ENCODE data around the gene DGKA.
"Not testable (repeated sequence)": the region's sequence is repeated elsewhere in the genome, so short reads cannot be mapped to it uniquely, and the experiment has no call there.

DGKA gene

GRCh38 chr12:55930771-55931316 lies at the start of gene DGKA:
DGKA (plus strand) TSS chr12:55931162; CDS start chr12:55936504, 5,342 bp downstream.
- peak; percentile 78 to 80 (median 79) for DNase-seq (ENCODE audit: low read depth in 2 of 3, low spot score in 1 of 3)

DNA sequence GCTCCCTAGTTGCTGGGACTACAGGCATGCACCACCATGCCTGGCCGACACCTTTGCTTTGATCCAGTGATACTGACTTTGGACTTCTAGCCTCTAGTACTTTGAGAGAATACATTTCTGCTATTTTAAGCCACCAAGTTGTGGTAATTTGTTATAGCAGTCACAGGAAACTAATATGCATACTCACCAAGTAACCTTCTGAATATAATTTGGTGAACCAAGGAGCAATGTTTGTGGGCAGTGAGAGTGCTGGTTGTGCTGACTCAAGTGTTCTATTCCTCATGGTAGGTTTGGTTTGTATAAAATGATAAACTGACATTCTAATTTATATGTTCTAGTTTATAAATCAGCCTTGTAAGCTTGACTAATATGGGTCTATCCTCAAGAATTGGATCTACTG lies 45.8 kb upstream of the DGKA start:
- DNase-seq (ENCODE audit: low read depth in 2 of 3, low spot score in 1 of 3): no peak

DNA sequence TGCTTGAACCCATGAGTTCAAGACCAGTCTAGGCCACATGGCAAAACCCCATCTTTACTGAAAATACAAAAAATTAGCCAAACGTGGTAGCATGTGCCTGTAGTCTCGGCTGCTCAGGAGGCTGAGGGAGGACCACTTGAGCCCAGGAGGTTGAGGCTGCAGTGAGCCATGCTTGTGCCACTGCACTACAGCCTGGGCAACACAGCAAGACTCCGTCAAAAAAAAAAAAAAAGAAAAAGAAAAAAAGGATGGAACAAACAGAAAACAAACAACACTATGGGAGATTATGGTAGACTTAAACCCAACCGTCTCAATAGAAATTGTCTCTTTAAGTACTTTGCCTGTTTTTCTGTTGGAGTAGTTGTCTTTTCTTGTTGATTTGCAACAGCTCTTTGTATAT lies 39.7 kb upstream of the DGKA start:
- DNase-seq (ENCODE audit: low read depth in 2 of 3, low spot score in 1 of 3): no peak

DNA sequence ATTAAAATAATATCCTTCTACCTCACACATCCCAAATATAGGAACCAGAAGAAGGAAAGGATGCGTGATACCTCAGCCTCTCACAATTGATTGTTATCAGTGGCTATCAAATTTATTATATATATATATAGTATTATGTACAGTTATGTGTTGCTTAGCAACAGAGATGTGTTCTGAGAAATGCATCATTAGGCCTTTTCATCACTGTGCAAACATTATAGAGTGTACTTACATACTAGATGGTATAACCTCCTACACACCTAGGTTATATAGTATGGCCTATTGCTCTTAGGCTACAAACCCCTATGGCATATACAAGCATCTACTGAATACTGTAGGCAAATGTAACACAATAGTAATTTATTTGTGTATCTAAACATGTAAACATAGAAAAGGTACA lies 37.2 kb upstream of the DGKA start:
- DNase-seq (ENCODE audit: low read depth in 2 of 3, low spot score in 1 of 3): no peak

GRCh38 chr12:55899082-55899481 lies 31.9 kb upstream of the DGKA start:
- peak; percentile 12 to 46 (median 28) for DNase-seq (ENCODE audit: low read depth in 2 of 3, low spot score in 1 of 3)

- no peak for DNase-seq (ENCODE audit: low read depth in 2 of 3, low spot score in 1 of 3)
Measured at GRCh38 chr12:55901881-55902490, 29.0 kb upstream of the DGKA start.

- no peak for DNase-seq (ENCODE audit: low read depth in 2 of 3, low spot score in 1 of 3)
Measured at GRCh38 chr12:55906056-55906455, 24.9 kb upstream of the DGKA start.

DNA sequence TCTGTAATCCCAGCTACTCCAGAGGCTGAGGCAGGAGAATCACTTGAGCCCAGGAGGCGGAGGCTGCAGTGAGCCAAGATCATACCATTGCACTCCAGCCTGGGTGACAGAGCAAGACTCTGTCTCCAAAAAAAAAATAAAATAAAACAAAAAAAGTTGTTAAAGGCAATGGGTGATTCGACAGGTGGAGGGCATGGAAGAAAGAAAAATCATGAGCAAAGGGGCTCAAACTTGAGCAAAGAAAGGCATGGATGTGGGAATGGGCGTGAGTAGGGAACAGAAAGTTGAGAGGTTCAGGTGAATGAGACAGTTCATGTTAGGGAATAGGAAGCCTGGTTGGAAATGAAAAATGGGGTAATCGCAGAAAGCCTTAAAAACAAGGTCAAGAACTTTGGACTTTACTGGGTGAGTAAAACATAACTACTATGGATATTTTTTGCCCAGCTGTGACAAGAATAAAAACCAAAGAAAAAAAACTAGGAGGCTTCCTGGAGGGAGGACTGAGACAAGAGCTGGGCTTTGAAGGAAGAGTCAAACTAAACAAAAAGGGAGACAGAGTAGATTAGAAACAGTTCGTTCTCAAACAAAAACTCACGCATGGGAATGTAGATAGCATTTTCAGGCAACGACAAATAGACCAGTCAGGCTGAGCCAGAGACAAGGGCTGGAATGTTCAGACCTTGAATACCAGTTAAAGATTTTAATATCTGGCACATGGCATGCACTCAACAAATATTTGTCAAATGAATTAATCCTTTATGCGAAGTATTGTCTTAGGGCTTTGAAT lies 22.0 kb upstream of the DGKA start:
- DNase-seq (ENCODE audit: low read depth in 2 of 3, low spot score in 1 of 3): no peak

DNA sequence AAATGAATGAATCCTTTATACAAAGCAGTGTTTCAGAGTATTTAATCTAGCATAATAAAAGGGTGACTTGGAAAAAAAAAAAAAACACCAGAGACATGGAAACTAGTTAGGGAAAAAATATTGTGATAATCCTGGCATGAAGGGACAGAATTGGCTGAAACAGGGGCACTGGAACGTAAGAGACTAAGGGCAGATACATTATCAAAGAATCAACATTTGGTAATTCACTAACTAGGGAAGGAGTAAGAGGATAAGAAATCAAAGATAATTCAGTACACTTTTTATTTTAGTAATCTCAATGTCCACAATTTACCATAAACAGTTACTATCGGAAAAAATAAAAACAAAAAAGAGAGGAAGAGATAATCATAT lies 21.5 kb upstream of the DGKA start:
- no peak for DNase-seq (ENCODE audit: low read depth in 2 of 3, low spot score in 1 of 3)

- DNase-seq (ENCODE audit: low read depth in 2 of 3, low spot score in 1 of 3): no peak
Measured at GRCh38 chr12:55912908-55913307, 18.1 kb upstream of the DGKA start.

DNA sequence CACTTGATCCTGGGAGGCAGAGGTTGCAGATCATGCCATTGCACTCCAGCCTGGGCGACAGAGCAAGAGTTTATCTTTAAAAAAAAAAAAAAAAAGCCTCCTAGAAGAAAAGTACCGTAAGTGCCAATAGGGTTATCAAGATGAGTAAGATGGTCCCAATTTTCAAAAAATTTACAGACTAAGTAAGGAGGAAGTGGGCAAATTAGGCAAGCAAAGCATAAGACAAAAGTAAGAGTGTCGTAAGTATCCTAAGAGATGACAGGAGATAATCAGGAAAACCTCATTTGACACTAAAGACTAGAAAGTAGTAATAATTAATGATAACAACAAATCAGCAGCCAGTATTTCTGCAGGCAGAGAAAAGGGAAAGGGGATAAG lies 15.5 kb upstream of the DGKA start:
- no peak for DNase-seq (ENCODE audit: low read depth in 2 of 3, low spot score in 1 of 3)

DNA sequence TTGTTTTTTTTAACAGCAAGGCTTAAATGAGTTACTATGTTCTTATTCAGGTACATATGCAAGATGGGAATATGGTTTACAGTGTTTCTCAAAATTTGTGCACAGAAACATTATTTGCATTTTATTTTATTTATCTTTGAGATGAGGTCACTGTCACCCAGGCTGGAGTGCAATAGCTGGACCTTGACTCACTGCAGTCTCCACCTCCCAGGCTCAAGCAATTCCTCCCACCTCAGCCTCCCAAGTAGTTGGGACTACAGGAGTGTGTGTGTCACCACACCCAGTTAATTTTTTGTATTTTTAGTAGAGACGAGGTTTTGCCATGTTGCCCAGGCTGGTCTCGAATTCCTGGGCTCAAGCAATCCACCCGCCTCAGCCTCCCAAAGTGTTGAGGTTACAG lies 11.9 kb upstream of the DGKA start:
- not testable (repeated sequence) for DNase-seq (ENCODE audit: low read depth in 2 of 3, low spot score in 1 of 3)

DNA sequence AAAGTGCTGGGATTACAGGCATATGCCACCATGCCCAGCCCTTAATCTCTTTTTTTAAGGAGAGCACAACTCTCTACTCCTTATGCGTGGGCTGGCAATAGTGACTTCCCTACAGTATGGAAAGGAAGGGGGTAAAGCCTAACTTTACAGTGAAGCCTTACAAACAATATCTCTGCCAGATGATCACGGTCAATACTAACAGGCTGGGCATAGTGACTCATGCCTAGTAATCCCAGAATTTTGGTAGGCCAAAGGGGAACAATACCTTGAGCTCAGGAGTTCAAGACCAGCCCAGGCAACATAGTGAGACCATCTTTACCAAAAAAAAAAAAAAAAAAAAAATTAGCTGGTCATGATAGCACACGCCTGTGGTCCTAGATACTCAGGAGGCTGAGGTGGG lies 8.8 kb upstream of the DGKA start:
- no peak for DNase-seq (ENCODE audit: low read depth in 2 of 3, low spot score in 1 of 3)

- DNase-seq (ENCODE audit: low read depth in 2 of 3, low spot score in 1 of 3): not testable (repeated sequence)
Measured at GRCh38 chr12:55923648-55924047, 7.3 kb upstream of the DGKA start.

- no peak for DNase-seq (ENCODE audit: low read depth in 2 of 3, low spot score in 1 of 3)
Measured at GRCh38 chr12:55925371-55925770, 5.6 kb upstream of the DGKA start.

- no peak for DNase-seq (ENCODE audit: low read depth in 2 of 3, low spot score in 1 of 3)
Measured at GRCh38 chr12:55925870-55926737, 4.9 kb upstream of the DGKA start.

DNA sequence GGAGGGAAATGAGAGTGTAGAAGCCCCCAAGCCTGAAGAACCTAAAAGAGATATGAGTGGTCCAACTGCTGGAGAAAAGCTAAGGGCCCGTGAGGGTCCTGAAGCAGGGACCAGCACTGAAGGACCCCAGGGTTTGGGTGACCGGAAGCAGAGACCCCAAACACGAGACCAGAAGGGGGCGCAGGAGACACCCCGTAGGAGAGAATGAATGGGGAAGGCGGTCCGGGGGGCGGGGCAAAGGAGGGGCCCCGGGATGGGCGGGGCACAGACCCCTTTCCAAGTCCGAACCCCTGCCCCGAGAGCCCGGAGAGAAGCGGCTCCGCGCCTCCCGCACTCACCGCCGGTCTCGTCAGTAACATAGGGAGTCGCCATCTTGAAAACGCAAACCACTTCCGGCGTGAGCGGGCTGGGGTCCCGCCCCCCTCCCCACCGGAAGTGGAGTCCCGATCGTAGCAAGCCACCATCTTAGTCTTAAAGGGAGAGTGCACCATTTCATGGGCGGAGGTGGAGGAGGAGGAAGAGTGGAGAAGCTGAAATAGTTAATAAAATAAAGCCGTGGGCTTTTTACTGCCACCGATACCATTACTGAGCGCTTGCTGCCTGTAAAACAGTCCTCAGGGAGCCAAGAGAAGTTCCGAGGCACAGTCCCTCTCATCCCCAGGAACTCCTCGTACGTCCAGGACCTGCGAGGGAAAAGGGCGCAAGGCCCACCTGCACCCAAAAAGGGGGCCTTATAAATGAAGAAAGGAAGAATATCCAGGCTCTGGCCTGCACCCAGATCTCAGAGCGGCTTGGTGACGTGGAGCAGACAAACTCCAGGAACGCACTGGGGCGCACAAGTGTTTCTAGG lies 4.0 kb upstream of the DGKA start:
- peak; percentile 90 to 91 (median 90) for DNase-seq (ENCODE audit: low read depth in 2 of 3, low spot score in 1 of 3)

GRCh38 chr12:55927588-55928502 lies 3.1 kb upstream of the DGKA start, which contains the start of gene PYM1:
PYM1 (minus strand) TSS chr12:55927894; CDS start chr12:55927761, 133 bp downstream.
- DNase-seq (ENCODE audit: low read depth in 2 of 3, low spot score in 1 of 3): peak in 2 of 3 donors; percentile 65 to 72

GRCh38 chr12:55929306-55929791 lies 1.6 kb upstream of the DGKA start:
- peak; percentile 65 to 83 (median 67) for DNase-seq (ENCODE audit: low read depth in 2 of 3, low spot score in 1 of 3)
